HG03378 (cell line): ENCODE measurements around the gene SEMA7A.
"Not testable (repeated sequence)": the region's sequence is repeated elsewhere in the genome, so short reads cannot be mapped to it uniquely, and the experiment has no call there.

Experiments
- ATAC-seq: cut with Tn5 transposase; IDR thresholded peaks from one replicate; pipeline ENCODE4 v1.9.1; 2021; ENCODE audit warnings: mild to moderate bottlenecking, moderate library complexity; ENCODE audit not compliant: unreplicated experiment

The SEMA7A gene

GRCh38 chr15:74390647-74391288 is 43.0 kb downstream of the SEMA7A start:
- no peak for ATAC-seq

- ATAC-seq = not testable (repeated sequence)
Observed at GRCh38 chr15:74390049-74390646, 43.6 kb downstream of the SEMA7A start.

GRCh38 chr15:74389241-74390048 is 44.3 kb downstream of the SEMA7A start:
- ATAC-seq = no peak

- no peak for ATAC-seq
Observed at GRCh38 chr15:74388363-74388951, 45.3 kb downstream of the SEMA7A start.

GRCh38 chr15:74387621-74388362 is 46.0 kb downstream of the SEMA7A start:
- ATAC-seq = no peak

- no peak for ATAC-seq
Observed at GRCh38 chr15:74387141-74387541, 46.6 kb downstream of the SEMA7A start.

- ATAC-seq = no peak
Observed at GRCh38 chr15:74386496-74387140, 47.1 kb downstream of the SEMA7A start.

GRCh38 chr15:74385733-74386132 is 48.0 kb downstream of the SEMA7A start:
- no peak for ATAC-seq

GRCh38 chr15:74384881-74385643 is 48.7 kb downstream of the SEMA7A start:
- peak; percentile 51 for ATAC-seq

- no peak for ATAC-seq
Observed at GRCh38 chr15:74384566-74384880, 49.2 kb downstream of the SEMA7A start.

- peak; percentile 48 for ATAC-seq
Observed at GRCh38 chr15:74383695-74384565, 49.8 kb downstream of the SEMA7A start.

- no peak for ATAC-seq
Observed at GRCh38 chr15:74383286-74383685, 50.5 kb downstream of the SEMA7A start.

GRCh38 chr15:74382004-74382816 is 51.5 kb downstream of the SEMA7A start:
- no peak for ATAC-seq

GRCh38 chr15:74381481-74381880 is 52.3 kb downstream of the SEMA7A start:
- no peak for ATAC-seq

- no peak for ATAC-seq
Observed at GRCh38 chr15:74381190-74381453, 52.6 kb downstream of the SEMA7A start.

GRCh38 chr15:74380361-74381189 is 53.2 kb downstream of the SEMA7A start:
- ATAC-seq = no peak

- ATAC-seq = no peak
Observed at GRCh38 chr15:74378848-74379247, 54.9 kb downstream of the SEMA7A start.
